Endothelial cell of umbilical vein (primary cell): ENCODE measurements around the gene BMPER. TPM values are rescaled to one million over a fixed set of nuclear protein-coding genes. Genes with fewer than 3 reads are reported as not detected.

ENCODE experiments used
- BruUV-seq: library from RNA; stranded (reverse); fragments of 400-500 nt; replicated peaks from 2 replicates; lab custom pipeline; 2021; lab: Mats Ljungman, UMichigan
- CTCF ChIA-PET: fragments of 300-600, 350-600 bp; sonication (Branson Sonifier 250); formaldehyde crosslinking; loops from one replicate; lab custom pipeline; 2021; ENCODE audit warnings: antibody characterized with exemption, inconsistent platforms; lab: Charles Lee
- POLR2A ChIA-PET: fragments of 300-600, 350-600 bp; sonication (Branson Sonifier 250); formaldehyde crosslinking; loops from one replicate; lab custom pipeline; 2021; ENCODE audit warnings: antibody characterized with exemption, inconsistent platforms; lab: Charles Lee
- DNase-seq: peaks from one replicate; pipeline ENCODE4 v3.0.0-alpha.2; 2011; ENCODE audit warnings: low read depth, low spot score
- FAIRE-seq: peaks from 2 replicates; lab custom pipeline; 2011; peaks lifted over from hg19 to GRCh38; lab: Jason Lieb, UNC
- H2AFZ ChIP-seq: 2 replicates; pipeline ENCODE4 v1.6.0; 2012; ENCODE audit warnings: low read depth, low read length, control low read depth, inconsistent platforms
- H3K27ac ChIP-seq: 2 replicates; pipeline ENCODE4 v1.5.1; 2011; ENCODE audit warnings: low read depth, mild to moderate bottlenecking, control low read depth, low read length, moderate library complexity; ENCODE audit not compliant: insufficient read depth
- H3K27me3 ChIP-seq, 2 experiments: 2 replicates each; pipeline versions ENCODE4 v1.6.0 to v1.6.1; 2011; ENCODE audit warnings: low read length in 2 of 2, mixed read lengths in 1 of 2; ENCODE audit not compliant: control insufficient read depth in 2 of 2, insufficient read depth in 2 of 2
- H3K36me3 ChIP-seq, 2 experiments: 2 replicates in 1 of 2; 3 replicates in 1 of 2; pipeline ENCODE4 v1.5.1; 2011; ENCODE audit warnings: low read length in 2 of 2, mild to moderate bottlenecking in 1 of 2, moderate library complexity in 1 of 2; ENCODE audit not compliant: control insufficient read depth in 2 of 2, insufficient read depth in 2 of 2; ENCODE audit errors: extremely low read depth in 1 of 2
- H3K4me1 ChIP-seq: 3 replicates; pipeline ENCODE4 v1.5.1; 2011; ENCODE audit warnings: mild to moderate bottlenecking, low read length; ENCODE audit not compliant: control insufficient read depth, insufficient read depth; ENCODE audit errors: extremely low read depth
- H3K4me2 ChIP-seq: 2 replicates; pipeline ENCODE4 v1.6.1; 2011; ENCODE audit warnings: low read length, control low read depth, mixed read lengths; ENCODE audit not compliant: insufficient read depth
- H3K4me3 ChIP-seq, 3 experiments: fragments of 200-600 bp in 1 of 3; sonication (generic), shearing (Covaris generic) in 1 of 3; replicated peaks in 1 of 3; 2 replicates each; pipeline ENCODE4 v1.5.1; 2011 to 2016; ENCODE audit warnings: control low read depth in 3 of 3, low read length in 3 of 3, mild to moderate bottlenecking in 2 of 3, inconsistent platforms in 1 of 3, low read depth in 1 of 3, moderate library complexity in 1 of 3; ENCODE audit not compliant: insufficient read depth in 1 of 3
- H3K79me2 ChIP-seq: 2 replicates; pipeline ENCODE4 v1.6.0; 2012; ENCODE audit warnings: low read length, inconsistent platforms; ENCODE audit not compliant: control insufficient read depth, insufficient read depth
- H3K9ac ChIP-seq: replicated peaks from 2 replicates; pipeline ENCODE3; 2011; ENCODE audit warnings: low read length, control low read depth; ENCODE audit not compliant: insufficient read depth; ENCODE audit errors: extremely low read depth
- H3K9me1 ChIP-seq: replicated peaks from 3 replicates; pipeline ENCODE4 v1.6.0; 2011; ENCODE audit warnings: mild to moderate bottlenecking, low read length; ENCODE audit not compliant: control insufficient read depth, insufficient read depth; ENCODE audit errors: extremely low read depth
- H3K9me3 ChIP-seq: replicated peaks from 2 replicates; pipeline ENCODE4 v1.5.1; 2012; ENCODE audit warnings: low read length, inconsistent platforms; ENCODE audit not compliant: control insufficient read depth, insufficient read depth
- H4K20me1 ChIP-seq: replicated peaks from 2 replicates; pipeline ENCODE3; 2011; ENCODE audit warnings: mild to moderate bottlenecking, low read length; ENCODE audit not compliant: control insufficient read depth, insufficient read depth; ENCODE audit errors: extremely low read depth
- GATA2 ChIP-seq: IDR thresholded peaks from 2 replicates; pipeline ENCODE4 v1.7.0; 2011; ENCODE audit warnings: low read depth, mild to moderate bottlenecking, moderate library complexity, mixed read lengths, low read length; ENCODE audit not compliant: insufficient read length, insufficient read depth
- MYC ChIP-seq: IDR thresholded peaks from one replicate; pipeline ENCODE4 v1.6.1; 2011; ENCODE audit warnings: mild to moderate bottlenecking, low read depth, low read length
- POLR2AphosphoS5 ChIP-seq: IDR thresholded peaks from 2 replicates; pipeline ENCODE4 v1.6.1; 2012; ENCODE audit warnings: low read depth, mild to moderate bottlenecking, control low read depth, low read length, moderate library complexity; ENCODE audit not compliant: insufficient read depth
- dilution Hi-C: fragments of 300-500 bp; cut with MboI; formaldehyde crosslinking; loops from one replicate; pipeline ENCODE4 v1.15.0; 2019; ENCODE audit warnings: low sequenced_read_pairs; ENCODE audit not compliant: extremely low pct_ligation_motif_present
- intact Hi-C: fragments of 100-400 bp; cut with micrococcal nuclease; formaldehyde crosslinking; loops from one replicate; pipeline ENCODE4 v1.10.0; 2022
- polyA plus RNA-seq, 4 experiments: library from polyadenylated mRNA; depleted of rRNA in 3 of 4; stranded (reverse) in 3 of 4; unstranded in 1 of 4; fragments of >200 nt; gene quantifications; 2 replicates each; pipeline versions ENCODE4 v1.2.1 to v1.2.3, GENCODE V29; 2011 to 2012; ENCODE audit warnings: missing spikeins in 1 of 4
- total RNA-seq: library from RNA; stranded (reverse); gene quantifications from 2 replicates; pipeline ENCODE4 v1.2.3, GENCODE V29; 2021
- TF ChIP-seq, protein P1 (sequence below), 2 donors: IDR thresholded peaks; 1 replicate in 1 of 2; 2 replicates in 1 of 2; pipeline ENCODE4 v1.5.1; 2011; ENCODE audit warnings: low read length in 2 of 2, mild to moderate bottlenecking in 2 of 2, moderate library complexity in 2 of 2, control low read depth in 1 of 2, inconsistent platforms in 1 of 2, low read depth in 1 of 2; ENCODE audit not compliant: insufficient read depth in 1 of 2; ENCODE audit errors: extremely low read depth in 1 of 2
- TF ChIP-seq, protein P2 (sequence below): IDR thresholded peaks from 2 replicates; pipeline ENCODE4 v1.6.1; 2011; ENCODE audit not compliant: insufficient read depth, insufficient read length

The BMPER gene
- total and polyA plus RNA-seq, 2 donors (not counting 3 experiments of a cell fraction or from before 2014, with no cell fraction given): 0.10 to 0.13 TPM

DNA sequence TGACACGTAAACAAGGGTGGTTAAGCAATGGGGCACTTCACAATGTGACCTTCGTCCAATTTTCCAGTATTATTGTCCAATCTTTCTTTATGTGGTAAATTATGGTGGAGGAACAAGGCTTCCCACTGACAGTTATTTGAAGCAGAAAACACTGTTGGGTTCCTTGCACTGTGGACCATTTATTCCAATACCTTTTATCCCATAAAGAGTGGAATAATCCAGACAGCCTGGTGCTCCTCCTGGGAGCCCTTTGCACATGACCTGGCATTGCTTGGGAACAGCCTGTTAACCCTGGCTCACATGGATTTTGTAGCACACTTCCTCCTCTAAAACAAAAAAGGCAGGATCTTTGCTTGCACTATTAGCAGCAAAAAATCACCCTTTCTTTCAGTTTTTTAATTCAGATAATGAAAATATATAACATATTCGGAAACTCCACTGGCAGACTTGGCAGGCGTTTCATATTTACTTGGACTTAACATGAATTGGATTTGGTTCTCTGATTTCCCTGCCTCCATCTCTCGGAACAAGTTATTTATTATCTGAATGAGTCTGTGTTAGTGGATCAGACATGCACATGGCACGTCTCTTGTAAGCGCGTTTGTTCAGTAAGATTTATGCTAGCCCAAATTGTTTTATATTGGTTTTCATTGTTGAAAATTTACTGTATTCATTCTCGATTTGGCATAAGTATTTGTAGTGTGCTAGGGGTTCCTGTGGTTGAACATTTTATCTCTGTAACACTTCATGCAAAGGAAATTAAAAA, 59.3 kb downstream of the BMPER start:
- ChIA-PET CTCF (no interaction called here), POLR2A (no interaction called here)
- Histone ChIP-seq H2AFZ (no peak overlapping the region), H3K4me2 (no peak overlapping the region), H3K4me1 (no peaks in the 10 kb centered on the region), H3K36me3 (no peaks in the 10 kb centered on the region), H3K4me3 (no peak overlapping the region), H4K20me1 (no peaks in the 10 kb centered on the region), H3K27ac (no peak overlapping the region), H3K9ac (no peak overlapping the region), H3K79me2 (no peaks in the 10 kb centered on the region), H3K9me1 (no peaks in the 10 kb centered on the region), H3K27me3 (no peaks in the 10 kb centered on the region), H3K9me3 (no peaks in the 10 kb centered on the region)
- dilution Hi-C loops (no loop called here), intact Hi-C loops (no loop called here)
- DNase-seq (no peak), FAIRE-seq (no peak)
- TF ChIP-seq, protein P1, sequence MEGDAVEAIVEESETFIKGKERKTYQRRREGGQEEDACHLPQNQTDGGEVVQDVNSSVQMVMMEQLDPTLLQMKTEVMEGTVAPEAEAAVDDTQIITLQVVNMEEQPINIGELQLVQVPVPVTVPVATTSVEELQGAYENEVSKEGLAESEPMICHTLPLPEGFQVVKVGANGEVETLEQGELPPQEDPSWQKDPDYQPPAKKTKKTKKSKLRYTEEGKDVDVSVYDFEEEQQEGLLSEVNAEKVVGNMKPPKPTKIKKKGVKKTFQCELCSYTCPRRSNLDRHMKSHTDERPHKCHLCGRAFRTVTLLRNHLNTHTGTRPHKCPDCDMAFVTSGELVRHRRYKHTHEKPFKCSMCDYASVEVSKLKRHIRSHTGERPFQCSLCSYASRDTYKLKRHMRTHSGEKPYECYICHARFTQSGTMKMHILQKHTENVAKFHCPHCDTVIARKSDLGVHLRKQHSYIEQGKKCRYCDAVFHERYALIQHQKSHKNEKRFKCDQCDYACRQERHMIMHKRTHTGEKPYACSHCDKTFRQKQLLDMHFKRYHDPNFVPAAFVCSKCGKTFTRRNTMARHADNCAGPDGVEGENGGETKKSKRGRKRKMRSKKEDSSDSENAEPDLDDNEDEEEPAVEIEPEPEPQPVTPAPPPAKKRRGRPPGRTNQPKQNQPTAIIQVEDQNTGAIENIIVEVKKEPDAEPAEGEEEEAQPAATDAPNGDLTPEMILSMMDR (IDR thresholded peaks at IDR 0.05; ENCODE audit: extremely low read depth in 1 of 2, insufficient read depth in 1 of 2, low read depth in 1 of 2, low read length in 2 of 2): no peak
- TF ChIP-seq, protein P2, sequence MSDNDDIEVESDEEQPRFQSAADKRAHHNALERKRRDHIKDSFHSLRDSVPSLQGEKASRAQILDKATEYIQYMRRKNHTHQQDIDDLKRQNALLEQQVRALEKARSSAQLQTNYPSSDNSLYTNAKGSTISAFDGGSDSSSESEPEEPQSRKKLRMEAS: no peak
- TF ChIP-seq GATA2 (no peak), MYC (no peak), POLR2AphosphoS5 (no peak)
- BruUV-seq: no TSS peak
